Measurements from ENCODE around the gene KANK4. TPM values are rescaled to one million over a fixed set of nuclear protein-coding genes. Genes with fewer than 3 reads are reported as not detected.
"Not testable (repeated sequence)": the region's sequence is repeated elsewhere in the genome, so short reads cannot be mapped to it uniquely, and the experiment has no call there.

The KANK4 gene
- total and polyA plus RNA-seq, 9 donors, result 6.6 to 17.1 (median 12.7) TPM

DNA sequence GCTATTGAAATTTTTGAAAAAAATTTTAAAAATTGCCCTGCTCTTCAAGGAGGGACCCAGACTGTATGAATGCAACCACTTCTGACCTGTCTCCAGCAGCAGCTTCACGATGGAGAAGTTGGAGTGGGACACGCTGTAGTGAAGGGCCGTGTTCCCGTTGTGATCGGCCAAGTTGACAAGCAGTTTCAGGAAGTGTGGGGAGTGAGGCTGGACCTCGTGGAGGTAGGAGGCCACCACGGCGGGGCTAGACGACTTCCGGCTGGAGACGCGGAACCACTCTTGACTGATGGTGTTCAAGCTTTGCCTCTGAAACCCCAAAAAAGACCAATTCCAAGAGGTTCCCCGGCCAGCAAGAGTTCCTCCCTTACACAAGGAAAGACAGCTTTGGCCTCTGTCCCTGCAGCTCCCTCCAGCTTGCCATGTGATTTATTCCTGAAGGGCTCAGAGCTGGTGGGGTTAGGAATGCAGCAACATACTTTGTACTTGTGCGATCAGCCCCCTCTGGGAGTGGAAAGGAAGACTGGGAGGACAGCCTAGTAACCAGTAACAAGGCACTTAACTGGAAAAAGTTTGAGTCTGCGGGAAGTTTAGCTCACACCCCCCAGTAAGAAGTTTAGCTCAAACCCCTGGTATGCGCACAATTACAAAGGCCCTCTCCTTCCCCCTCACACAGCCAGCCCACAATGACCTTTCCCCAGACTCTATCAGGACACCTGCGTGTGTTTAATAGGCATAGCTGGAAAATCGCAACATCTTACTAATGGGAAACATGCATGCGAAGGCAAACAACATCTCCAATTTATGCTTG is 56.0 kb downstream of the KANK4 start:
- peak; percentile 52 for DNase-seq
- H3K4me3 ChIP-seq (ENCODE audit: low read length), result no peak overlapping the region
- no peaks in the 10 kb centered on the region for H3K9me3 ChIP-seq (replicated peaks; ENCODE audit: control insufficient read depth, low read depth, low read length)
- H3K27me3 ChIP-seq (ENCODE audit: control insufficient read depth, insufficient read depth, low read length), result no peaks in the 10 kb centered on the region
- no peaks in the 10 kb centered on the region for H3K36me3 ChIP-seq (ENCODE audit: control insufficient read depth, insufficient read depth, low read length)
- H3K4me1 ChIP-seq (ENCODE audit: control insufficient read depth, insufficient read depth, low read length), result peaks cover 5% of the 10 kb centered on the region
- WGBS (ENCODE audit: insufficient coverage), result 36% methylated on average over 13 of the region's 19 CpGs
- no peak overlapping the region for H3K27ac ChIP-seq (ENCODE audit: low read length)

DNA sequence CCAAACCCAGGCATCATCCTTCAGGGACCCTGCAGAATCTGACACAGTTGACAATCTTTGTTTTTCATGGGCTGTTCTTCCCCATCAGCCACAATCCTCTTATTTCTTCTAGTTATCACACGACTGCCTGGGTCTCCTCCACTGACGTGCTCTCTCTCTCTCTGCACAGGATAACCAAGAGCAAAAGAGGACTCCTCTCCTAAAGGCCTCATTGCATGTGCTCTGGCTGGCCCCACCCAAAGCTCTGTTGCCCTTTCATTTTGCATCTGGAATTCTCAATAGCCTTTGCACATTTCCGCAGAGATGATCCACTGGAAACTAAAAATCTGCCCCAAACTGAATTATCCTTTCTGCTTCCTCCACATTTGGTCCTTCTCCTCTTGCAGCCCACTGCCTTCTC is 58.5 kb downstream of the KANK4 start:
- Histone ChIP-seq H3K4me1 (ENCODE audit: control insufficient read depth, insufficient read depth, low read length) (peaks cover 5% of the 10 kb centered on the region), H3K9me3 (replicated peaks; ENCODE audit: control insufficient read depth, low read depth, low read length) (no peaks in the 10 kb centered on the region), H3K4me3 (ENCODE audit: low read length) (no peak overlapping the region), H3K36me3 (ENCODE audit: control insufficient read depth, insufficient read depth, low read length) (no peaks in the 10 kb centered on the region), H3K27ac (ENCODE audit: low read length) (no peak overlapping the region), H3K27me3 (ENCODE audit: control insufficient read depth, insufficient read depth, low read length) (no peaks in the 10 kb centered on the region)
- DNase-seq, result no peak
- 56% methylated on average over 3 of the region's 3 CpGs for WGBS (ENCODE audit: insufficient coverage)

DNA sequence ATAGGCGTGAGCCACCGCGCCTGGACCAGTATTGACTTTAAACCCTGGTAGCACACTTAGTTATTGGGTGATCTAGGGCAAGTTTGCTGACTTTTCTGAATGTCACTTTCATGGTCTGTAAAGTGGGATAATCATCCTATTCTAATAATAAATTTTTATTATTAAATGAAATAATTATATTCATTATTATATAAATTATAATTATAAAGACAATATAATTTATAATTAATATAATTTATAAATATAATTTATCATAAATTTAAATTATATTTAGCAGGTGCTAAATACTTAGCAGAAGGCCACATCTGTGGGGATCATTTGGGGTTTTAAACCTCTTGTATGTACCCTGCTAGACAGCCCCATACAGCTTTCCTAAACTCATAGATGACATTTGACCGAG is 59.7 kb downstream of the KANK4 start:
- DNase-seq, result no peak
- Histone ChIP-seq H3K27me3 (ENCODE audit: control insufficient read depth, insufficient read depth, low read length) (no peaks in the 10 kb centered on the region), H3K27ac (ENCODE audit: low read length) (no peak overlapping the region), H3K4me1 (ENCODE audit: control insufficient read depth, insufficient read depth, low read length) (peaks cover 5% of the 10 kb centered on the region), H3K4me3 (ENCODE audit: low read length) (no peak overlapping the region), H3K9me3 (replicated peaks; ENCODE audit: control insufficient read depth, low read depth, low read length) (no peaks in the 10 kb centered on the region), H3K36me3 (ENCODE audit: control insufficient read depth, insufficient read depth, low read length) (no peaks in the 10 kb centered on the region)
- 89% methylated on average over 1 of the region's 4 CpGs for WGBS (ENCODE audit: insufficient coverage)

DNA sequence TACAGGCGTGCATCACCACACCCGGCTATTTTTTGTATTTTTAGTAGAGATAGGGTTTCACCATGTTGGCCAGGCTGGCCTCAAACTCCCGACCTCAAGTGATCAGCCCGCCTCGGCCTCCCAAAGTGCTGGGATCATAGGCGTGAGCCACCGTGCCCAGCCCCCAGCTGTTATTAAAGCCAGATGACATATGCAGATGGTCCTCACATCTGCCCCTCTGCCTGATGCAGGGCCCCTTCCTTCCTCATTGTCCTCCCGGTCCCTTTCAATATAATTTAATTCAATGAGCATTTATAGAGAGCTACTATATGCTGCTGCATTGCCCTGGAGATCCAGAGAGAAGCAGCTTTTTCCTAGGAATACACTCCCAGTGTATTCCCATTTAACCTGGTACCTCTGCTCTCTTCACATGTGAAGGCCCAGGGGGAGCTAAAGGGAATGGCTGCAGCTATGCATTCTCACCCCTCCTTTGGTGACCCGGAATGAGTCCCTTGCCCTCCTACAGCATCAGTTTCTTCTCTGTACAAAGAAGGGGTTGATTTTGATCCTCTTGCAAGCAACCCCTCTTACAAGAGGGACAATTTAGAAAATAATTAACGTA is 69.0 kb downstream of the KANK4 start:
- peaks cover 9% of the 10 kb centered on the region for H3K36me3 ChIP-seq (ENCODE audit: control insufficient read depth, insufficient read depth, low read length)
- H3K9me3 ChIP-seq (replicated peaks; ENCODE audit: control insufficient read depth, low read depth, low read length), result no peaks in the 10 kb centered on the region
- H3K27ac ChIP-seq (ENCODE audit: low read length), result no peak overlapping the region
- no peak for DNase-seq
- WGBS (ENCODE audit: insufficient coverage), result 40% methylated on average over 5 of the region's 10 CpGs
- no peak overlapping the region for H3K4me3 ChIP-seq (ENCODE audit: low read length)
- H3K4me1 ChIP-seq (ENCODE audit: control insufficient read depth, insufficient read depth, low read length), result no peaks in the 10 kb centered on the region
- H3K27me3 ChIP-seq (ENCODE audit: control insufficient read depth, insufficient read depth, low read length), result no peaks in the 10 kb centered on the region

DNA sequence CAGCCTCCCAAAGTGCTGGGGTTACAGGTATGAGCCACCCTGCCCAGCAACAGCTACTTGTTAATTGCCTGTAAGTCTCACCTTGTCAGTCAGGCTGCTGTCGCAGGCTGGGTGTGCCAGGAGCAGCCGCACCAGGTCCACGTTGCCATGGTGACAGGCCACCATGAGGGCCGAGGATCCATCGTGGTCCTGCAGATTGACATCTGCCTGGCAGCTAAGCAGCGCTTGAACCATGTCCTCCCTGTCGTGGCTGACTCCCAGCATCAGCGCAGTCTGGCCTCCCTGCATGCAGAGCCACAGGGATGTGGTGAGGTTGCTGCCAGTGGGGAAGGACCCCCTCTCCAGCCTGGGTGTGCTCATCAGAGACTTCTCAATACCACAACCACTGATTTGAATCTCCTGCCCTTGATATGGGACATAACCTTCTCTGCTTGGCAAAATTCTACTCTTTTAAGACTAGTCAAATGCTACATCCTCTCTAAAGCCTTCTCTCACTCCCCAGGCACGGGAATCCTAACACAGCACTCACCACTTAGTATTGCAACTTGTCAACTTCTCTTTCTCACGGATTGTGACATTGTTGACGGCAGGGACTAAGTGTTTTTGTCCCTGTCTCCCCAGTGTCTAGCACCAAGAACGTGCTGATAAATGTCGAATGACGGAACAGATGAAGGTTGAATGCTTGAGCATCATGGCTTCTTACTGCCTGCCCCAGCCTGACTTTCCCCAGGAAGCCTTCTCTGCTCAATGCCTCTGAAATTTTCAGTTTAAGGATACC is 71.7 kb downstream of the KANK4 start:
- Histone ChIP-seq H3K9me3 (replicated peaks; ENCODE audit: control insufficient read depth, low read depth, low read length) (no peaks in the 10 kb centered on the region), H3K4me1 (ENCODE audit: control insufficient read depth, insufficient read depth, low read length) (no peaks in the 10 kb centered on the region), H3K27me3 (ENCODE audit: control insufficient read depth, insufficient read depth, low read length) (no peaks in the 10 kb centered on the region), H3K36me3 (ENCODE audit: control insufficient read depth, insufficient read depth, low read length) (peaks cover 6% of the 10 kb centered on the region), H3K4me3 (ENCODE audit: low read length) (no peak overlapping the region), H3K27ac (ENCODE audit: low read length) (no peak overlapping the region)
- no peak for DNase-seq
- WGBS (ENCODE audit: insufficient coverage), result 71% methylated on average over 14 of the region's 14 CpGs

DNA sequence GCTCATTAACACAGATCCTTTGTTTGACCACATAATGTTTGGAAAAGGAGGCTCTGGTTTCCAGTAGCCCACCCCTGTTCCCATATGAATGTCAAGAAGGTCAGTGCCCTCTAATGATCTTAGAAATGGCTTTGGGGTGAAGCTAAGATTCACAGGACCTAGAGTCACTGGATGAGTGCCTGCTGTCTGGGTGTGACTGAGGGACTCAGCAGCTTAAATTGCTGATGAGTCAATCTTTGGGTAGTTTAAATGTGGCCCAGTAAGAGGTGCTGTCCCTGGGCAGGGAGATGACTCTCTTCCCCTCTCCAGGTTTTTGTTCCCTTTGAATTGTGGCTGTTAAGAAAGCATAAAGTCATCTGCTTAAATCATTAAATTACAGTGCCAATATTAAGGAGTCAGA is 74.0 kb downstream of the KANK4 start:
- H3K9me3 ChIP-seq (replicated peaks; ENCODE audit: control insufficient read depth, low read depth, low read length), result no peaks in the 10 kb centered on the region
- no peak overlapping the region for H3K27ac ChIP-seq (ENCODE audit: low read length)
- peak; percentile 56 for DNase-seq
- no peaks in the 10 kb centered on the region for H3K27me3 ChIP-seq (ENCODE audit: control insufficient read depth, insufficient read depth, low read length)
- H3K4me1 ChIP-seq (ENCODE audit: control insufficient read depth, insufficient read depth, low read length), result peaks cover 14% of the 10 kb centered on the region
- peaks cover 4% of the 10 kb centered on the region for H3K36me3 ChIP-seq (ENCODE audit: control insufficient read depth, insufficient read depth, low read length)
- no peak overlapping the region for H3K4me3 ChIP-seq (ENCODE audit: low read length)

DNA sequence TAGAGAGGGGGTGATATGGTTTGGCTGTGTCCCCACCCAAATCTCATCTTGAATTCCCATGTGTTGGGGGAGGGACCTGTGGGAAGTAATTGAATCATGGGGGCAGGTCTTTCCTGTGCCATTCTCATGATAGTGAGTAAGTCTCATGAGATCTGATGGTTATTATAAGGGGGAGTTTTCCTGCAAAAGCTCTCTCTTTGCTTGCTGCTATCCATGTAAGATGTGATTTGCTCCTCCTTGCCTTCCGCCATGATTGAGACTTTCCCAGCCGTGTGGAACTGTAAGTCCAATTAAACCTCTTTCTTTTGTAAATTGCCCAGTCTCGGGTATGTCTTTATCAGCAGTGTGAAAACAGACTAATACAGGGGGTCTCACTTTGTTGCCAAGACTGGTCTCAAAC is 74.9 kb downstream of the KANK4 start:
- not testable (repeated sequence) for H3K27ac ChIP-seq (ENCODE audit: low read length); H3K9me3 ChIP-seq (replicated peaks; ENCODE audit: control insufficient read depth, low read depth, low read length); H3K27me3 ChIP-seq (ENCODE audit: control insufficient read depth, insufficient read depth, low read length); DNase-seq; H3K36me3 ChIP-seq (ENCODE audit: control insufficient read depth, insufficient read depth, low read length); H3K4me3 ChIP-seq (ENCODE audit: low read length)
- peaks cover 14% of the 10 kb centered on the region for H3K4me1 ChIP-seq (ENCODE audit: control insufficient read depth, insufficient read depth, low read length)
- 100% methylated on average over 1 of the region's 3 CpGs for WGBS (ENCODE audit: insufficient coverage)

DNA sequence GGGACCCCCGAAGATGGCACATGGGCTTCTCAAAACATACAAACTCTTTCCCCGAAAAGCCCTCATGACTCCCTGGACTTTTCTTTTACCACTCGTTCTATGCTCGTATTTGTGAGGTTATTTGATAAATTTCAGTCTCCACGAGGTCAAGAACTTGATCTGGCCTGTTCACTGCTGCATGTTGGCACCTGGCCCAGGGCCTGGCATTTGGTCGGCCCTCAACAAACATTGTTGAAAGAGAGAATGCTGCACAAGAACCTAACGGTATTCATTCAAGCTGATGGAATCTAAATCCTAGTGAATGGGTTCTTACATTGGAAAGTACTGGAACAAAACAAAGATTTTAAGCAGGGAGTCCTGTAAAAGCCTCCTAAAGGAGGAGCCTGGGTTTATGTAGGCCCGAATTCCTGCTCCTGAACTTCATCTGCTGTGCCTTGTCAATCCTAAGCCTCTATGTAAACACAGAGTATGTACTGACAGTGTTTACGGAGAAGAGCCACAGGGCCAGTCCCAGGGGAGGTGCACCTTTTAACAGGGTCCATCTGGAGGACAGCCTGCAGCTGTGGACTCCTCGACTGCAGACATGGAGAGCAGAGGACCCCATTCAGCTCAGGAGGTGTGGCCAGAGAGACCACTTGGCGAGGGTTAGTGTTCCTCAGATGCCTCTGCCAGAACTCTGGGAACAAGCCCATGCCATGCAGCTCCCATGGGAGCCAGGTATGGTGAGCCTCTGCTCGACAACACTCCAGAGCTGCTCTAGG is 77.7 kb downstream of the KANK4 start:
- Histone ChIP-seq H3K9me3 (replicated peaks; ENCODE audit: control insufficient read depth, low read depth, low read length) (no peaks in the 10 kb centered on the region), H3K4me1 (ENCODE audit: control insufficient read depth, insufficient read depth, low read length) (peaks cover 17% of the 10 kb centered on the region), H3K4me3 (ENCODE audit: low read length) (no peak overlapping the region), H3K36me3 (ENCODE audit: control insufficient read depth, insufficient read depth, low read length) (peaks cover 4% of the 10 kb centered on the region), H3K27ac (ENCODE audit: low read length) (peak overlapping the region; percentile 20), H3K27me3 (ENCODE audit: control insufficient read depth, insufficient read depth, low read length) (no peaks in the 10 kb centered on the region)
- DNase-seq, result peak; percentile 36
- 49% methylated on average over 7 of the region's 12 CpGs for WGBS (ENCODE audit: insufficient coverage)

DNA sequence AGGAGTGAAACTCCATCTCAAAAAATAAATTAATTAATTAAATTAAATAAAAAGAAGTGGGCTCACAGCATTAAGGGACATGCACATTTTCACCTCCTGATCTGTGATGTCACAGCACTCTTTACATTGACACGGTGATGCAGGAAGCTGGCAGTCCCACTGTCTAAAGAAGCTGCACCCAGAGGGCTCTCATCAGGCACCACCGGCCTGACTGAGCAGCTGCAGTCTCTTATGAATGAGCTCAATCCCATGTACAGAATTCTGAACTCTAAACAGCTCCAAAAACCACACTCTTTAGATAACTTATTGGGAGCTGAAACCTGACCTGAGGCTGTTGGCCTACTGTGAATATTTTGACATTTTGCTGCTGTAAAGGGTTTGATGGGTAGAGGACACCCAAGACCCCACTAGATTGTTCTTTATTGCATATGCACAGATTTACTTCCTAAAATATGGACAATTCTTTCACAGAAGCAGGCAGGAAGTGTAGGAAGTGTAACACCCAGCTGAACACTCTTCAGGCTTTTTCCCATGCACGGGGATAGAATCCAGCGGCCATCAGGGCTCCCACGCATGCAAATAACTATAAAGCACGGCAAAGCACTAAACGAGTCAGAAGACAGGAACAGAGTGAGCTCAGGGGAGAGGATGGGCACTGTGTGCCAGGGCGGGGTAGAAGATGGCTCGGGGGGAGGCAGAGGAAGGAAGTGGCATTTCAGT is 78.4 kb downstream of the KANK4 start:
- 35% methylated on average over 5 of the region's 9 CpGs for WGBS (ENCODE audit: insufficient coverage)
- H3K9me3 ChIP-seq (replicated peaks; ENCODE audit: control insufficient read depth, low read depth, low read length), result no peaks in the 10 kb centered on the region
- peaks cover 1% of the 10 kb centered on the region for H3K36me3 ChIP-seq (ENCODE audit: control insufficient read depth, insufficient read depth, low read length)
- no peaks in the 10 kb centered on the region for H3K27me3 ChIP-seq (ENCODE audit: control insufficient read depth, insufficient read depth, low read length)
- DNase-seq, result peak; percentile 22
- no peak overlapping the region for H3K27ac ChIP-seq (ENCODE audit: low read length)
- H3K4me3 ChIP-seq (ENCODE audit: low read length), result no peak overlapping the region
- peaks cover 17% of the 10 kb centered on the region for H3K4me1 ChIP-seq (ENCODE audit: control insufficient read depth, insufficient read depth, low read length)

Measured in muscle of leg (tissue), 11 donors.